KMS-11 (cell line): ENCODE measurements around the gene HDAC3.
A peak's percentile ranks its signal among the peaks of the same experiment; 100 is the strongest.

Source experiments
- H2AFZ ChIP-seq: fragments of 200-600 bp; sonication (generic); 2 replicates; pipeline ENCODE4 v1.6.1; 2016; ENCODE audit warnings: antibody characterized with exemption, mixed run types, low read depth
- H3K27ac ChIP-seq: fragments of 200-600 bp; sonication (generic); 2 replicates; pipeline ENCODE4 v1.6.1; 2016; ENCODE audit warnings: mild to moderate bottlenecking, mixed run types
- H3K27me3 ChIP-seq: fragments of 200-600 bp; sonication (generic); 2 replicates; pipeline ENCODE4 v1.6.1; 2017; ENCODE audit warnings: mild to moderate bottlenecking, low read depth, mixed run types, moderate library complexity; ENCODE audit not compliant: insufficient read depth
- H3K36me3 ChIP-seq: fragments of 200-600 bp; sonication (generic); 2 replicates; pipeline ENCODE4 v1.6.1; 2017; ENCODE audit warnings: mild to moderate bottlenecking, mixed run types; ENCODE audit not compliant: insufficient read depth
- H3K4me1 ChIP-seq: fragments of 200-600 bp; sonication (generic); 2 replicates; pipeline ENCODE4 v1.6.1; 2016; ENCODE audit warnings: mild to moderate bottlenecking, low read depth, mixed run types; ENCODE audit not compliant: poor library complexity, severe bottlenecking
- H3K4me2 ChIP-seq: fragments of 200-600 bp; sonication (generic); 2 replicates; pipeline ENCODE4 v1.7.0; 2016; ENCODE audit warnings: mild to moderate bottlenecking, mixed run types
- H3K4me3 ChIP-seq: fragments of 200-600 bp; sonication (generic); IDR thresholded peaks from 2 replicates; pipeline ENCODE4 v1.6.1; 2017; ENCODE audit warnings: low read depth, low read length, mixed read lengths; ENCODE audit not compliant: insufficient read depth
- H3K79me2 ChIP-seq: fragments of 200-600 bp; sonication (generic); 2 replicates; pipeline ENCODE4 v1.6.1; 2016; ENCODE audit warnings: low read depth, mixed run types; ENCODE audit not compliant: insufficient read depth
- H3K9ac ChIP-seq: fragments of 200-600 bp; sonication (generic); 2 replicates; pipeline ENCODE4 v1.6.1; 2016; ENCODE audit warnings: mild to moderate bottlenecking, mixed run types
- H4K20me1 ChIP-seq: fragments of 200-600 bp; sonication (generic); 2 replicates; pipeline ENCODE4 v1.6.1; 2016; ENCODE audit warnings: mild to moderate bottlenecking, mixed run types; ENCODE audit not compliant: insufficient read depth
- CTCF ChIP-seq: fragments of 200-600 bp; sonication (generic); conservative IDR thresholded peaks from 2 replicates; pipeline ENCODE4 v1.6.1; 2017; ENCODE audit warnings: low read depth, mild to moderate bottlenecking, antibody characterized with exemption, low read length, moderate library complexity, mixed read lengths

The HDAC3 gene

GRCh38 chr5:141623611-141624010 is 13.0 kb downstream of the HDAC3 start:
- no peak overlapping the region for H3K4me3 ChIP-seq
- TF ChIP-seq CTCF = no peak
- peaks cover 4% of the 10 kb centered on the region; the same call in 1 of the 2 replicates for H3K36me3 ChIP-seq
- no peaks in the 10 kb centered on the region for H3K79me2 ChIP-seq
- H2AFZ ChIP-seq = no peak overlapping the region
- H3K4me2 ChIP-seq = no peak overlapping the region
- H4K20me1 ChIP-seq = no peaks in the 10 kb centered on the region
- no peaks in the 10 kb centered on the region for H3K27me3 ChIP-seq
- H3K27ac ChIP-seq = no peak overlapping the region
- H3K9ac ChIP-seq = no peak overlapping the region
- H3K4me1 ChIP-seq = peaks cover 18% of the 10 kb centered on the region

- no peak overlapping the region for H3K4me3 ChIP-seq
- no peaks in the 10 kb centered on the region for H3K27me3 ChIP-seq
- H3K27ac ChIP-seq = no peak overlapping the region
- no peak overlapping the region for H3K9ac ChIP-seq
- peaks cover 18% of the 10 kb centered on the region for H3K4me1 ChIP-seq
- no peak overlapping the region for H3K4me2 ChIP-seq
- TF ChIP-seq CTCF = no peak
- 0 out of 2 replicates have a peak, but pooled peaks cover 4% of the 10 kb centered on the region for H3K36me3 ChIP-seq
- H4K20me1 ChIP-seq = no peaks in the 10 kb centered on the region
- H2AFZ ChIP-seq = no peak overlapping the region
- no peaks in the 10 kb centered on the region for H3K79me2 ChIP-seq
Observed at GRCh38 chr5:141623186-141623585, 13.5 kb downstream of the HDAC3 start.

- Histone ChIP-seq H4K20me1 (no peaks in the 10 kb centered on the region), H3K79me2 (peaks cover 38% of the 10 kb centered on the region), H3K27ac (peak within 1 kb of the TSS; percentile 54), H3K36me3 (no peaks in the 10 kb centered on the region), H3K4me2 (peak within 1 kb of the TSS; percentile 68), H3K4me1 (peaks cover 32% of the 10 kb centered on the region), H2AFZ (peak within 1 kb of the TSS; percentile 73), H3K27me3 (no peaks in the 10 kb centered on the region), H3K4me3 (no peak within 1 kb of the TSS), H3K9ac (peak within 1 kb of the TSS; percentile 72)
- TF ChIP-seq CTCF = peak; percentile 88
Observed at GRCh38 chr5:141618804-141619554, 17.7 kb downstream of the HDAC3 start, which contains the start of gene DIAPH1. TSS of gene DIAPH1 (minus strand) at chr5:141619000. CDS start at chr5:141618914, 86 bp downstream.

- no peaks in the 10 kb centered on the region for H3K36me3 ChIP-seq
- no peaks in the 10 kb centered on the region for H4K20me1 ChIP-seq
- no peaks in the 10 kb centered on the region for H3K27me3 ChIP-seq
- H3K9ac ChIP-seq = peak overlapping the region; percentile 72
- H3K4me1 ChIP-seq = peaks cover 24% of the 10 kb centered on the region
- peak overlapping the region; percentile 69; the same call in 1 of the 2 replicates for H2AFZ ChIP-seq
- TF ChIP-seq CTCF = no peak
- H3K79me2 ChIP-seq = peaks cover 46% of the 10 kb centered on the region
- peak overlapping the region; percentile 68 for H3K4me2 ChIP-seq
- peak overlapping the region; percentile 54 for H3K27ac ChIP-seq
- no peak overlapping the region for H3K4me3 ChIP-seq
Observed at GRCh38 chr5:141618030-141618803, 18.4 kb downstream of the HDAC3 start.
